Activated T-cell treated with anti-CD3 and anti-CD28 coated beads, Interleukin-2, amount 50 U/mL, for 72 hours (primary cell): ENCODE measurements around the gene STAT4. TPM values are rescaled to one million over a fixed set of nuclear protein-coding genes. Genes with fewer than 3 reads are reported as not detected.

ENCODE experiments used
- ATAC-seq, 2 donors: fragments of 150-1000 bp; cut with Tn5 transposase; replicated peaks in 1 of 2; 2 replicates each; pipeline ENCODE4 v1.10.0; 2021; ENCODE audit warnings: moderate library complexity in 2 of 2, mild to moderate bottlenecking in 1 of 2
- DNase-seq, 2 donors: peaks; one replicate each; pipeline ENCODE4 v3.0.0; 2021 to 2022; ENCODE audit warnings: mixed read lengths in 1 of 2
- H3K27ac Mint-ChIP-seq: one replicate; pipeline ENCODE4 v1.8.0; 2022; ENCODE audit warnings: mild to moderate bottlenecking, moderate library complexity, mixed read lengths
- H3K27me3 Mint-ChIP-seq: one replicate; pipeline ENCODE4 v1.8.0; 2022; ENCODE audit warnings: low read depth, mixed read lengths
- H3K36me3 Mint-ChIP-seq, 2 donors: one replicate each; pipeline ENCODE4 v1.8.0; 2022; ENCODE audit warnings: mixed read lengths in 2 of 2, mild to moderate bottlenecking in 1 of 2; ENCODE audit not compliant: insufficient read depth in 2 of 2
- H3K4me1 Mint-ChIP-seq: one replicate; pipeline ENCODE4 v1.8.0; 2022; ENCODE audit warnings: low read depth, mixed read lengths
- H3K4me3 Mint-ChIP-seq, 2 donors: one replicate each; pipeline ENCODE4 v1.8.0; 2022; ENCODE audit warnings: mild to moderate bottlenecking in 2 of 2, mixed read lengths in 2 of 2, moderate library complexity in 2 of 2
- H3K9me3 Mint-ChIP-seq, 2 donors: one replicate each; pipeline ENCODE4 v1.8.0; 2022; ENCODE audit warnings: mixed read lengths in 2 of 2
- total RNA-seq, 2 donors: library from RNA; stranded (reverse); gene quantifications; one replicate each; pipeline ENCODE4 v1.2.3, GENCODE V29; 2022

STAT4 gene
- total RNA-seq, 2 donors from 2014 or later, result 104 to 125 TPM

DNA sequence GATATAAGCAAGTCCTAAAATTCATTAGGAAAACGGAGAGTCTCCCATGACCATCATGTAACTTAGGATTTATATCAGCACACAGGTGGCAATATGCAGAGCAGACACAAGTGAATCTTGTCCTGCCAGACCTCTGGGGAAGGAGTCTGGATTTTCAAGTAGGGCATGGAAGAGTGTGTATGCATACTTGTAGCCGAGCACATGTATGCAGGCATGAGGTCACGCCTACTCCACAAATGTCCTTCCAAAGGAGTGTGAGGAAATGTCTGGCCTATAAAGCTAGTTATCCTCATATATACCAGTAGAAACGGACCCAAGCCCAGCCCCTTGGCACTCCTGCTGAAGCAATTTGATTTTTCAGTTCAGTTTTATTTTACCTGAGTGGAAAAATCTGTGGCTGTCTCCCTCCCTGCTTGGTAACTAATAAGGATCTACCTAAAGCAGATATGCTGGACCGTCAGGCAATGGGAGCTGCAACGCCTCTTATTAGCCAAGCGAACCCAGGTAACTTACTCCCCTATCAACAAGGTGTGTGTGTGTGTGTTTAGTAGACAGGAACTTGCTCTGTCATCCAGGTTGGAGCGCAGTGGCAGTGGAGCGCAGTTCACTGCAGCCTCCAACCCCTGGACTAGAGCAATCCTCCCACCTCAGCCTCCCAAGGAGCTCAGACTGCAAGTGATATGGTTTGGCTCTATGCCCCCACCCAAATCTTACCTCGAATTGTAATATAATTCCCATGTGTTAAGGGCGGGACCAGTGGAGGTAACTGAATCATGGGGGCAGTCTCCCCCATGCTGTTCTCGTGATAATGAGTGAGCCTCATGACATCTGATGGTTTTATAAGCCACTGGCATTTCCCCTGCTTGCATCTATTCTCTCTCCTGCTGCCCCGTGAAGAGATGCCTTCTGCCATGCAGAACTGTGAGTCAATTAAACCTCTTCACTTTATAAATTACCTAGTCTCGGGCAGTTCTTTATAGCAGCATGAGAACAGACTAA lies 139.6 kb downstream of the STAT4 start:
- peaks cover 7 to 8% of the 10 kb centered on the region in 2 donors for H3K9me3 Mint-ChIP-seq
- H3K27me3 Mint-ChIP-seq, result no peaks in the 10 kb centered on the region
- H3K4me1 Mint-ChIP-seq, result peaks cover 48% of the 10 kb centered on the region
- no peak for ATAC-seq
- H3K27ac Mint-ChIP-seq, result peak overlapping the region; percentile 30
- peaks cover 22 to 50% of the 10 kb centered on the region in 2 donors for H3K36me3 Mint-ChIP-seq
- no peak overlapping the region for H3K4me3 Mint-ChIP-seq
- peak in 1 of 2 donors; percentile 27 for DNase-seq

DNA sequence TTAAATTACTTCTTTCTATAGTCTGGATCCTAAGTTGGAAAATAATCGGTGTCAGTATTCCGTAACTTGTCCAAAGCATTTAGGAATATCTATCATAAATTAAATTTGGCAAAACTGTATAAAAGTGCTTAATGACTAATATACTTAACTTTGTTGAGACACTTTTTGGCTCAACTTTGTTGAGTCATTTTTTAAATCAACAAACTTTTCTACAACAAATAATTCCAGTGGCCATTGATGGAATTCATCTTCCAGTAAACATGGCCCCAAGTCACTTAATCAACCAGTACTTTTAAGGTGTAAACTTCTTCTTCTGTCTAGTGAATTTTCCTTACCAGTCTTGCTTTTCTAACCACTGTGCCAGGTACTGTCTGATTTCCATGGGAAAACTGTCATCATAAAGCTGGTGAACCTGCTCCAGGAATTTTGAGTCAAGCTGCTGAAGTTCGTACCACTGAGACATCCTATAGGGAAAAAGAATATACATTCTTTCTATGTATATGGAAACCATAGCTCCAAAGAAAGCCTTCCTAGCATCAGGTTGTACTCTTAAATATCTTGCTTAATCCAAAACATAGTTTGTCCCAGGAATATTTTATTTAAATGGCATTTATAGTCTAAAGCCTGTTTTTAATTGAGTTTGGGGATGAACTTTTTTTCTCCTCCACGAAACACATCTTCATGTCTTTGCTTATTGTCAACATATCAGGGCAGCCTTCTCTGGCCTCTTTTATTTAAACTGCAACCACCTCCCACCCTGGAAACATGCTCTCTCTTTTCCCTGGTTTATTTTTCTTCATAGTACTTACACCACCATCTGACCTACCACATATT lies 141.0 kb downstream of the STAT4 start:
- H3K4me1 Mint-ChIP-seq, result peaks cover 60% of the 10 kb centered on the region
- peaks cover 26 to 60% of the 10 kb centered on the region in 2 donors for H3K36me3 Mint-ChIP-seq
- peak overlapping the region; percentile 43 to 76 for H3K4me3 Mint-ChIP-seq
- no peak for DNase-seq
- peaks cover 7% of the 10 kb centered on the region in 2 donors for H3K9me3 Mint-ChIP-seq
- no peaks in the 10 kb centered on the region for H3K27me3 Mint-ChIP-seq
- ATAC-seq, result no peak
- H3K27ac Mint-ChIP-seq, result peak overlapping the region; percentile 83

DNA sequence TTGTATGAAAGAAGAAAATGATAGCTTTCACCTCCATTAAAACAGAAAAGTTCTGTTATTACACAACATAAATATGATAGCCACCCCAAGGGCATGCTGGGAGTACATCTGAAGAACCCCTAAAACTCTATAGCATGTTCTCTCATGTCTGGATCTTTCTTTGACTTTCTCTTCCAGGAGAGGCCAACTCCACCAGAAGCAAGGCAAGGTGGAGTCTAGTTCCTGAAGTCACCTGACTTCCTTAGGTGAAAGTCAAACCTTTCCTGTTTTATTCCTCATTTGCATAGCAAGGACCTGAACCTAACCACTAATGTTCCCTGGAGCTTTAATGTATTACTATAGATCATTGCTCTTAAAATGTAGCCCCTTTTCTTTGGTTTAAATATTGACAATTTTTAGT lies 142.5 kb downstream of the STAT4 start:
- H3K27me3 Mint-ChIP-seq, result no peaks in the 10 kb centered on the region
- DNase-seq (no peak), ATAC-seq (no peak)
- peak overlapping the region; percentile 12 to 31 for H3K4me3 Mint-ChIP-seq
- peaks cover 38 to 74% of the 10 kb centered on the region in 2 donors for H3K36me3 Mint-ChIP-seq
- peaks cover 10 to 16% of the 10 kb centered on the region in 2 donors for H3K9me3 Mint-ChIP-seq
- peak overlapping the region; percentile 85 for H3K27ac Mint-ChIP-seq
- H3K4me1 Mint-ChIP-seq, result peaks cover 70% of the 10 kb centered on the region

DNA sequence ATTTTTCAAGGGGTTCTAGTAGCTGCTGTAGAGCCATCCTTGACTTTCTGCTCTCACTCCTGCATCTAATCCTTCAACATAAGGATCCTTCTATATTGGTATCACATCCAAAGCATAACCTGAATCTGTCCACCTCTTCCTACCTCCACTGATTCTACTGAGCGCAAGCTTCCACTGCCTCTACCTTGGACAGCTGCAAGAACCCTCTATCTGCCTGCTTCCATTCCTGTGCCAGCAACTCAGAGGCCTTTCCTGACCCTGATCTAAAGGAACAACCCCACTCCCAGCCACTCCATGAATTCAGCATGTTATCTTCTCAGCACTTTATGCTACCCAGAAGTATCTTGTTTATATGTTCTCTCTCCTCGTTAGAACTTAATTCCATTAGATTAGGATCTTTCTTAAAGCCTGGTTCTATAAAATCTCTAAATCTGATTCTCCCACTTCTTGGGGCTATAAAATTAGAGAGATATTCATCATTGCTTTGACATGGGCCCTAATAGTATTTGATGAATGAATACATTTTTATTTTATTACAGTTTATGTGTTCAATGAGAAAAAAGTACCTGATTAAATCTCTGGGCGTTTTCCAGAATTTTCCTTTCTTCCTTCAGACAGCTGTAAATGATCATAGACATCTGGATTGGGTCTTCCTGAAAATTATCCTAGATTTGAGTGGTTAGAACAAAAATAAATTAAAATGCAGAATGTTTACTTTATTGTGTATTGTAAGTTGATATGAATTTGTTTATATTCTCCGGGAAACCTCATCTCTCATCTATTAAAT lies 143.6 kb downstream of the STAT4 start:
- peaks cover 42 to 85% of the 10 kb centered on the region in 2 donors for H3K36me3 Mint-ChIP-seq
- peak overlapping the region; percentile 66 for H3K27ac Mint-ChIP-seq
- H3K4me3 Mint-ChIP-seq, result peak overlapping the region in 1 of 2 donors; percentile 8
- no peak for ATAC-seq
- H3K4me1 Mint-ChIP-seq, result peaks cover 81% of the 10 kb centered on the region
- H3K9me3 Mint-ChIP-seq, result peaks cover 12 to 16% of the 10 kb centered on the region in 2 donors
- no peaks in the 10 kb centered on the region for H3K27me3 Mint-ChIP-seq
- no peak for DNase-seq

DNA sequence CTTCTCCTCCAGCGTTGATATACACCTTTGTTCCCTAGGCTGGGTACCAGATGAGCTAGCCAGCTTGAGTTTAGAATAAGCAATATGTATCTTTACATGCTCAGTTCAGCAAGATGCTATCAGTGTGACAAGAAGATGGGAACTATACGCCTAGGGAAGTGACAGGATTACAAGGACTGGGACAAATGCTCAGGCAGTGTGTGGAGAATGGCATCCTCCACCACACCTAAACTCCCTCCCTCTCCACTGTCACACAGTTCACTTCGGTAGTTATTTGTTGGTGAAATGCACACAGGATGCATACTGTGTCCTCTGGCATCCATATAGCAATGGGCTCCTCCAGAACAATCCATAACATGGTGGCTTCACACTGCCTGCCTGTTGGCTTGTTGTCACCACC lies 144.5 kb downstream of the STAT4 start:
- no peak for DNase-seq
- Mint-ChIP-seq H3K4me3 (no peak overlapping the region), H3K27ac (peak overlapping the region; percentile 66), H3K27me3 (no peaks in the 10 kb centered on the region), H3K9me3 (peaks cover 12 to 16% of the 10 kb centered on the region in 2 donors), H3K36me3 (peaks cover 46 to 88% of the 10 kb centered on the region in 2 donors), H3K4me1 (peaks cover 86% of the 10 kb centered on the region)
- ATAC-seq, result no peak

DNA sequence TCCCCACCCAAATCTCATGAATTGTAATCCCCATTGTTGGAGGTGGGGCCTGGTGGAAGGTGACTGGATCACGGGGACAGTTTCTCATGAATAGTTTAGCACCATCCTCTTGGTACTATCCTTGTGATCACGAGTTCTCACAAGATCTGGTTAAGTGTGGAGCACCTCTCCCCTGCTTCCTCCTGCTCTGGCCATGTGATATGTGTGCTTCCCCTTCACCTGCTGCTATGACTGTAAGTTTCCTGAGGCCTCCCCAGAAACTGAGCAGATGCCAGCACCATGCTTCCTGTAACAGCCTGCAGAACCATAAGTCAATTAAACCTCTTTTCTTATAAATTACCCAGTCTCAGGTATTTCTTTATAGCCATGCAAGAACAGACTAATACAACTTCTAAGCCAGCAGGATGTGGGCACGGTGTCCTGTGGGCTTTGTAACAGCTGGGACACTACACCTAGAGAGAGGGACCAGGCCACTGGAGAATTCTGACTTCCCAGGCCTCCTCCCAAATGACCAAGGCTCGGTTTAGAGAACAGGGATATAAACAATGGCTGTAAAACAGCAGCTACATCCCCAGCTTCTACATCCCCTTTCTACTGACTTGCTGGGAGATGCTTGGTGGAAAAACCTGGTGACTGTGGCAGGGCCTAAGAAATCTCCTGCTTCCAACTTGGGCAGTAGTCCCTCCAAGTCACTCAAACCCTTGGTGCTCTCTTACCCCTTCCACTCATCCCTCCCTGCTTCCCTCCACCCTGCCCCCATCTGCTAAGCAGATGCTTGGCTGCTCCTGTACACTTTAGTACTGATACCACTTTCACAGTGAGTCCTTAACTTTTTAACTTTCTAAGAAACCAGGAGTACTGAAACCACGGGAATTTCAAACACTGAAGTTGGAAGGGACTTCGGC lies 147.1 kb downstream of the STAT4 start:
- ATAC-seq (no peak), DNase-seq (no peak)
- Mint-ChIP-seq H3K36me3 (peaks cover 52 to 91% of the 10 kb centered on the region in 2 donors), H3K4me1 (peaks cover 88% of the 10 kb centered on the region), H3K27ac (peak overlapping the region; percentile 54), H3K9me3 (peaks cover 12 to 16% of the 10 kb centered on the region in 2 donors), H3K4me3 (peak overlapping the region in 1 of 2 donors; percentile 33), H3K27me3 (no peaks in the 10 kb centered on the region)

DNA sequence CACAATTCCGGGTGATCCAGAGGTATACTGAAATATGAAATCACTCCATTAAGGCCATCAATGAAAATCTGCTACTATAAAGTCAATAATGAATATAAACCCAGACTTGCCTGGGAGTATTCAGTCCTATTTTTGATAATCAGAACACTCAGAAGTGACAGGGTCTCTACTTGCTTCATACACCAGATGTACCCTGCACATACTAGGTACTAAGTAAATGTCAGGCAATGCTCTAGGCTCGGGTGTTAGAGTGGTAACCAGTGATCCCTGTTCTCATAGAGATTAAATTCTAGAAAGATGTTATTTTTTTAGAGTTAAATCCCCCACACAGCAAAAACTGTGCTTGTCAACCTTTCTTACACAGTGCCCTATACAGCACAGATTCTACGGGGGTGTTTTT lies 149.2 kb downstream of the STAT4 start:
- Mint-ChIP-seq H3K4me3 (peak overlapping the region in 1 of 2 donors; percentile 56), H3K27ac (peak overlapping the region; percentile 54), H3K36me3 (peaks cover 50 to 87% of the 10 kb centered on the region in 2 donors), H3K4me1 (peaks cover 76% of the 10 kb centered on the region), H3K27me3 (no peaks in the 10 kb centered on the region), H3K9me3 (peaks cover 7 to 16% of the 10 kb centered on the region in 2 donors)
- DNase-seq (no peak), ATAC-seq (no peak)

DNA sequence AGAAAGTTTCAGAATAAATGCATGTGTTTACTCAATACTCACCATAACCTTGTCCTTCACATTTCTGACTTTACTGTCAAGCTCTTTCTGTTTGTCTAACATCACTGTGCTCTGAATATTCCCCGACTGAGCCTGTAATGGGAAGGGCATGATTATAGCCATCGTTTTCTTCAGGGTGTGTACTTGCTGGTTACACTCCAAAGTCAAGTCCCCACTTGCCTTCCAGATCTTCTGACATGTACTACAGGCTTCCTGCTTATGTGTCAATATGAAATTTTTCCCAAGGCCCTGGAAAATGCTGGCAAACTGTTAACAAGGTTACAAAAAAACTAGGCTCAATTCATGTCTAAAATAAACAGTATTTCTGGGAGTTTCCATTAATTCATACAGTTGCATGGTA lies 149.8 kb downstream of the STAT4 start:
- peak overlapping the region; percentile 54 for H3K27ac Mint-ChIP-seq
- no peaks in the 10 kb centered on the region for H3K27me3 Mint-ChIP-seq
- H3K4me1 Mint-ChIP-seq, result peaks cover 71% of the 10 kb centered on the region
- peaks cover 7 to 16% of the 10 kb centered on the region in 2 donors for H3K9me3 Mint-ChIP-seq
- DNase-seq, result no peak
- ATAC-seq, result peak in 1 of 2 donors; percentile 29
- peaks cover 50 to 87% of the 10 kb centered on the region in 2 donors for H3K36me3 Mint-ChIP-seq
- peak overlapping the region in 1 of 2 donors; percentile 4 for H3K4me3 Mint-ChIP-seq

DNA sequence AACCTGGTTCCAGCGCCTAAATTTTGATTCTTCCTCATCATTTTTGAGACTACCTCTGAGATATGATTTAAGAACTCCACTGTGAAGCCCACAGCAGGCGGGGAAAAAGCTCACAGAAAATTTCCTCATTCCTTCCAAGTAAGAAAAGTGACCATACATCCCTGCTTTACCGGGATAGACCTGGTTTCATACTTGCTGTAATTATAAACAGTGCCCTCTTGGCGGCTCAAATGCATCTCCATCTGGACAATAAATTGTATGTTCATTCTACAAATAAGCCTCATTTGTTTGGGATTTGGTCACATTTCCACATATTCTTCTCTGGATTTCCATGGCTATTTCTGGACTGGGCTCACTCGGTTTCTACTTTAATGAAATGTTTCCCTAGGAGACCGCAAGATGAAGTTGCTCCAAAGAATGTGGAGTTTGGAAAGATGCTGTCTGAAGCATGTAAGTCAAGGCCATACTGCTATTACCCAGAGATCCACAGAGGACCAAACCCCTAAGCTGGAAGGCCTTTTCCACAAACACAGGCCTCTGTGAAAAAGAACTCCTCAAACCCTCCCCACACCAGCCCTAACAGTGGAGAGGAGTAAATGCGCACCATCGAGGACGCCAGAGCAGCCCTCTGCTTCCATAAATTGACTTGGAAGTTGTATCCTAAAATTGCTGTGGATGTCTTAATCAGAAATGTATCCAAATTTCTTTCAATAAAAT lies 150.7 kb downstream of the STAT4 start:
- ATAC-seq (no peak), DNase-seq (no peak)
- Mint-ChIP-seq H3K27ac (peak overlapping the region; percentile 14), H3K27me3 (no peaks in the 10 kb centered on the region), H3K36me3 (peaks cover 55 to 87% of the 10 kb centered on the region in 2 donors), H3K4me1 (peaks cover 72% of the 10 kb centered on the region), H3K9me3 (peaks cover 13 to 24% of the 10 kb centered on the region in 2 donors), H3K4me3 (no peak overlapping the region)

DNA sequence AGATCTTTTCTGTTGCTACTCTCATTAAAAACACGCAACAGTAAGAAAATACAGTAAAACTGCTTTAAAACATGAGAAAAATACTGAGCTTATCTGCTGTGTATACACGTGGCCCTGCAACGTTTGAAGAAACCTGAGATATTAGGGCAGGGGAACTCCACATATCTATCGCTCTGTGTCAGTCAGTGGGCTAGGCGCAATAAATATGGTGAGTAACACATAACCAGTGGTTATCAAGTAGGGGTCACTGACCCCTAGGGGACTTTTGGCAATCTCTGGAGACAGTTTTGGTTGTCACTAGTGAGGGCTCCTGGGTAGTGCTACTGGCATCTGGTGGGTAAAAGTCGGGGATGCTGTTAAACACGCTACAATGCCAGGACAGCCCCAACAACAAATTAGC lies 151.7 kb downstream of the STAT4 start:
- Mint-ChIP-seq H3K27me3 (no peaks in the 10 kb centered on the region), H3K4me3 (peak overlapping the region; percentile 4 to 13), H3K27ac (peak overlapping the region; percentile 39), H3K9me3 (peaks cover 15 to 22% of the 10 kb centered on the region in 2 donors), H3K36me3 (peaks cover 55 to 85% of the 10 kb centered on the region in 2 donors), H3K4me1 (peaks cover 74% of the 10 kb centered on the region)
- peak; percentile 43 to 61 for ATAC-seq
- DNase-seq, result no peak

DNA sequence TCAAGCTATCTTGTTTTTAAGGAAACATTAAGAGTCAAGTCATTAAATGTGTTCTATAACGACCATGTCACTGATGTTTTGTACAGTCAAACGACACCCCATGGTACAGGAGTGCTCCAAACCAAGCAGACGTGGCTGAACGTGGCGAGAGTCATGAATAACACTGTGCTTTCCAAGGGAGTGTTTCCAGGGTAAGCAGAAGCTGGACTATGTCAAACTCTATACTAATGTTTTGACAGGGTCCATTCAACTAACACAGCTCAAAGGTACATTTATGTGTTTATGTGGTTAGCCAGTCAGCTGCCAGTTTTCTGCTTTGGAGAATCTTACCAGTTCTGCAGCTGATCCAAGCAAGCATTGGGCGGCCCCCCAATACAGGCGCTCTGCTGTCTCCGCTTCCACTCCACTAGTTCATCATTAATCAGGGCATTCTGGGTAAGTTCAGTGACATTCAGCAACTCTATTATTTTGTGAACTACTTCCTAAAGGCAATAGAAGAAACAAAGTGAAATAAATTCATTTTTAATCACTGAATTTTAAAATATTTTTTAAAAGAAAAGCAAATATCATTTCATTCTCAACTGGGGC lies 153.2 kb downstream of the STAT4 start:
- Mint-ChIP-seq H3K4me1 (peaks cover 73% of the 10 kb centered on the region), H3K27me3 (no peaks in the 10 kb centered on the region), H3K27ac (peak overlapping the region; percentile 86), H3K9me3 (peaks cover 11 to 15% of the 10 kb centered on the region in 2 donors), H3K36me3 (peaks cover 51 to 83% of the 10 kb centered on the region in 2 donors), H3K4me3 (no peak overlapping the region)
- ATAC-seq (peak in 1 of 2 donors; percentile 31), DNase-seq (no peak)
